Measurements from ENCODE around the gene ERVFRD-1.

Gene ERVFRD-1

DNA sequence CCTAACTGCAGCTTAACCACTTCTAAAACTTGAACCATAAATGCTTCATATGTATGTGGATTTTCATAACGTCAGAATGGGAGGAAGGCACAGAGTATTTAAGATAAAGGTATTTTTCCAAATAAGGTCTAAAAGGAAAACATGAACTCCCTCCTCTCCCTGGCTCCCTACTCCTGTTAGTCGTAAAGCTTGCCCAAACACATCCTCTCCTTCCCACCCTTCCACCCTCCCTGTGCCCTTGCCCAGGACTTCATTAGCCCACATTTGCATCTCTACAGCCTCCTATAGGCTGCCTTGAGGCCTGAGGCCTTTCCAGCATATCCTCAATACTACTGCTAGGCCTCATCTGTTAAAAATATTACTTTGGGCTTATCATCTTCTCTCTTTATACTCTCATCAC lies 35.0 kb downstream of the ERVFRD-1 start:
- DNase-seq (ENCODE audit: low read depth): no peak
- H3K4me3 ChIP-seq (ENCODE audit: low read length): no peak overlapping the region
- TF ChIP-seq CTCF (conservative IDR thresholded peaks at IDR 0.05; ENCODE audit: low read length): no peak

DNA sequence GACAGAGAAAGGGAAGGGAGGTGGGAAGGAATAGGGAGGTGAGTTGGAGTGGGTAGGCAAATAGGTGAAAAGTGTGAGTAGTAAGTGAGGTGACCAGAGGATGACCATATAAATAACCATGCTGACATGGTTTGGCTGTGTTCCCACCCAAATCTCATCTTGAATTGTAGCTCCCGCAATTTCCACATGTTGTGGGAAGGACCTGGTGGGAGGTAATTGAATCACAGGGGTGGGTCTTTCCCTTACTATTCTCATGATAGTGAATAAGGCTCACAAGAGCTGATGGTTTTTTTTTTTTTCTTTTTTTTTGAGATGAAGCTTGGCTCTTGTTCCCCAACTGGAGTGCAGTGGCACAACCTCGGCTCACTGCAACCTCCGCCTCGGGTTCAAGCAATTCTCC lies 39.4 kb downstream of the ERVFRD-1 start:
- DNase-seq (ENCODE audit: low read depth): no peak
- no peak overlapping the region for H3K4me3 ChIP-seq (ENCODE audit: low read length)
- TF ChIP-seq CTCF (conservative IDR thresholded peaks at IDR 0.05; ENCODE audit: low read length): no peak

DNA sequence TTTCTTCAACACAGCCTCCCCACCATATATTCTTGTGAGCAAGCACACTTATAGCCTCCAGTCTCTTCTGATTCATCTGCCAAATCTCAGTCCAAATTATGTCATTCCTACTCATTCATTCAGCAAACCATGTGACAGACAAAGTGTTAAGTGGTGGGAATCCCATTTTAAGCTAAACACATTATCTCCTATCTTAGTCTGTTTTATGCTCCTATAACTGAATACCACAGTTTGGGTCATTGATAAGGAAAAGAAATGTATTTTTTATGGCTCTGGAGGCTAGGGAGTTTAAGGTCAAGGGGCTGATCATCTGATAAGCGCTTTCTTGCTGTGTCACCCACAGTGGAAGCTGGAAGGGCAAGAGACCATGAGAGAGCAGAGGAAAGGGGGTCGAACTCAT lies 41.8 kb downstream of the ERVFRD-1 start:
- no peak for DNase-seq (ENCODE audit: low read depth)
- no peak overlapping the region for H3K4me3 ChIP-seq (ENCODE audit: low read length)
- TF ChIP-seq CTCF (conservative IDR thresholded peaks at IDR 0.05; ENCODE audit: low read length): no peak

DNA sequence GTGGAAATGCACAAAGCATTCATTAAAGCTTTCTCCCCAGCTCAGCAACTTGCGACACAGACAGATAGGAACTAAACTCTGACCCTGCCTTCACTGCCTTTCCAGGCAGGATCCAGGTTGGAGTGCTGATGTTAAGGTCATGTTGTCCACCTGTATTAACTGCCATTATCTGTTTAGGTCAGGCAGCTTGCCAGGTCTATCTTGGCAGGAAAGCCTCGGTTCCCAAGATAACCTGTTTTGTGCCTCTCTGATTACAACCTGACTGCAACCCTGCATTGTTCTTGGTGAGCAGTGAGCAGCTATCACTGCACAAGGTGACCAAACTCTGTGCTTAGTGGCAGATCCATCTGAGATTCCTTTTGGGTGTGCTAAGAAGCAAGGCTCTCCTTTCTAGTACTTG lies 44.2 kb downstream of the ERVFRD-1 start:
- DNase-seq (ENCODE audit: low read depth): no peak
- no peak for TF ChIP-seq CTCF (conservative IDR thresholded peaks at IDR 0.05; ENCODE audit: low read length)
- H3K4me3 ChIP-seq (ENCODE audit: low read length): no peak overlapping the region

- H3K4me3 ChIP-seq (ENCODE audit: low read length): no peak overlapping the region
- TF ChIP-seq CTCF (conservative IDR thresholded peaks at IDR 0.05; ENCODE audit: low read length): no peak
- no peak for DNase-seq (ENCODE audit: low read depth)
Observed at GRCh38 chr6:11066505-11067347, 44.8 kb downstream of the ERVFRD-1 start.

- H3K4me3 ChIP-seq (ENCODE audit: low read length): no peak overlapping the region
- TF ChIP-seq CTCF (conservative IDR thresholded peaks at IDR 0.05; ENCODE audit: low read length): no peak
- no peak for DNase-seq (ENCODE audit: low read depth)
Observed at GRCh38 chr6:11065436-11066202, 45.9 kb downstream of the ERVFRD-1 start.

DNA sequence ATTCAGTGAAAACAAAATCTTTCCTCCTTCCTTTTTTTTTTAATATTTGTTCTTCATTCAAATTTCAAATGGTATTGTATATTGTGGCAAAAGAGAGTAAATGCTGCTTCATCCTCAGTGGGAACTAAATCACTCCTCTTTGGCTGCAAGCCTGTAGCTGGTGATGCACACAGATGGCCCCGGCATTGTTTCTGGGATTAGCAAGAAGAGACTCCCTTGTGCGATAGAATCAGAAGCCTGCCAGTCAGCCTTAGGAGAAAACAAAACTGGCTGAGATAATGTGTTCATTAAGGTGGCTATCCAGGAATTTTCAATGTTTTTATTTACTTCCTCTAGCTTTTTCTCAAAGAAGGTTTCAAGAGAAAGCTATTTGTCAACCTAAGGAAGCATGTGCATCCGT lies 46.7 kb downstream of the ERVFRD-1 start:
- no peak overlapping the region for H3K4me3 ChIP-seq (ENCODE audit: low read length)
- DNase-seq (ENCODE audit: low read depth): no peak
- no peak for TF ChIP-seq CTCF (conservative IDR thresholded peaks at IDR 0.05; ENCODE audit: low read length)
